Immature natural killer cell (primary cell): Measurements from ENCODE around the gene FNDC11. TPM values are rescaled to one million over a fixed set of nuclear protein-coding genes. Genes with fewer than 3 reads are reported as not detected.
A peak's percentile ranks its signal among the peaks of the same experiment; 100 is the strongest.

Source experiments
- DNase-seq, 3 donors: peaks; one replicate each; pipeline ENCODE4 v3.0.0; 2022; ENCODE audit warnings: mixed read lengths in 1 of 3
- H3K27ac Mint-ChIP-seq, 6 donors: one replicate each; pipeline ENCODE4 v1.8.0; 2020; ENCODE audit warnings: mixed read lengths in 6 of 6, mild to moderate bottlenecking in 5 of 6, inconsistent platforms in 4 of 6, moderate library complexity in 3 of 6
- H3K27me3 Mint-ChIP-seq, 3 donors: one replicate each; pipeline ENCODE4 v1.8.0; 2020 to 2021; ENCODE audit warnings: low read depth in 3 of 3, mild to moderate bottlenecking in 3 of 3, mixed read lengths in 3 of 3, moderate library complexity in 3 of 3, inconsistent platforms in 1 of 3
- H3K36me3 Mint-ChIP-seq, 3 donors: one replicate each; pipeline ENCODE4 v1.8.0; 2020; ENCODE audit warnings: mixed read lengths in 3 of 3, inconsistent platforms in 2 of 3, mild to moderate bottlenecking in 2 of 3
- H3K4me1 Mint-ChIP-seq, 2 donors: one replicate each; pipeline ENCODE4 v1.8.0; 2020; ENCODE audit warnings: inconsistent platforms in 2 of 2, mild to moderate bottlenecking in 2 of 2, mixed read lengths in 2 of 2, moderate library complexity in 1 of 2
- H3K4me3 Mint-ChIP-seq, 5 donors: one replicate each; pipeline ENCODE4 v1.8.0; 2020; ENCODE audit warnings: mild to moderate bottlenecking in 5 of 5, mixed read lengths in 5 of 5, inconsistent platforms in 3 of 5, moderate library complexity in 3 of 5
- H3K9me3 Mint-ChIP-seq, 6 donors: one replicate each; pipeline ENCODE4 v1.8.0; 2020; ENCODE audit warnings: mild to moderate bottlenecking in 6 of 6, mixed read lengths in 6 of 6, inconsistent platforms in 4 of 6, moderate library complexity in 3 of 6
- polyA plus RNA-seq, 3 donors: library from polyadenylated mRNA; unstranded; fragments of 300-500 nt; fragmentation: Illumina TruSeq; gene quantifications; one replicate each; pipeline ENCODE4 v1.2.3, GENCODE V29; 2021

FNDC11 gene
- polyA plus RNA-seq, 3 donors from 2014 or later = not detected

GRCh38 chr20:63539441-63540370 lies 14.3 kb upstream of the FNDC11 start:
- Mint-ChIP-seq H3K27ac (no peak overlapping the region), H3K27me3 (peaks cover 0 to 4% (median 3%) of the 10 kb centered on the region in 3 donors), H3K4me1 (peaks cover 0 to 4% of the 10 kb centered on the region in 2 donors), H3K9me3 (no peaks in the 10 kb centered on the region), H3K36me3 (peaks cover 0 to 5% (median 0%) of the 10 kb centered on the region in 3 donors), H3K4me3 (no peak overlapping the region)
- no peak for DNase-seq

GRCh38 chr20:63540417-63541186 lies 13.4 kb upstream of the FNDC11 start:
- Mint-ChIP-seq H3K27me3 (peaks cover 0 to 6% (median 3%) of the 10 kb centered on the region in 3 donors), H3K9me3 (no peaks in the 10 kb centered on the region), H3K4me1 (peaks cover 0 to 4% of the 10 kb centered on the region in 2 donors), H3K4me3 (no peak overlapping the region), H3K36me3 (peaks cover 0 to 5% (median 0%) of the 10 kb centered on the region in 3 donors), H3K27ac (no peak overlapping the region)
- DNase-seq = no peak

GRCh38 chr20:63541371-63541770 lies 12.6 kb upstream of the FNDC11 start:
- no peaks in the 10 kb centered on the region for H3K9me3 Mint-ChIP-seq
- H3K4me1 Mint-ChIP-seq = peaks cover 0 to 4% of the 10 kb centered on the region in 2 donors
- no peak for DNase-seq
- H3K27ac Mint-ChIP-seq = no peak overlapping the region
- H3K36me3 Mint-ChIP-seq = peaks cover 0 to 5% (median 0%) of the 10 kb centered on the region in 3 donors
- H3K4me3 Mint-ChIP-seq = no peak overlapping the region
- peaks cover 1 to 7% (median 3%) of the 10 kb centered on the region in 3 donors for H3K27me3 Mint-ChIP-seq

- no peaks in the 10 kb centered on the region for H3K9me3 Mint-ChIP-seq
- no peak overlapping the region for H3K4me3 Mint-ChIP-seq
- H3K27ac Mint-ChIP-seq = no peak overlapping the region
- peaks cover 0 to 5% (median 0%) of the 10 kb centered on the region in 3 donors for H3K36me3 Mint-ChIP-seq
- peaks cover 0 to 2% of the 10 kb centered on the region in 2 donors for H3K4me1 Mint-ChIP-seq
- H3K27me3 Mint-ChIP-seq = peaks cover 3% of the 10 kb centered on the region in 3 donors
- no peak for DNase-seq
Measured at GRCh38 chr20:63542031-63542559, 11.9 kb upstream of the FNDC11 start.

- Mint-ChIP-seq H3K27me3 (peaks cover 3% of the 10 kb centered on the region in 3 donors), H3K4me3 (no peak overlapping the region), H3K9me3 (no peaks in the 10 kb centered on the region), H3K4me1 (peaks cover 0 to 2% of the 10 kb centered on the region in 2 donors), H3K27ac (no peak overlapping the region), H3K36me3 (peaks cover 0 to 5% (median 0%) of the 10 kb centered on the region in 3 donors)
- DNase-seq = no peak
Measured at GRCh38 chr20:63542696-63543095, 11.3 kb upstream of the FNDC11 start.

GRCh38 chr20:63543131-63543530 lies 10.8 kb upstream of the FNDC11 start:
- peaks cover 3% of the 10 kb centered on the region in 3 donors for H3K27me3 Mint-ChIP-seq
- DNase-seq = no peak
- H3K27ac Mint-ChIP-seq = no peak overlapping the region
- H3K9me3 Mint-ChIP-seq = no peaks in the 10 kb centered on the region
- peaks cover 0 to 5% (median 0%) of the 10 kb centered on the region in 3 donors for H3K36me3 Mint-ChIP-seq
- no peaks in the 10 kb centered on the region for H3K4me1 Mint-ChIP-seq
- H3K4me3 Mint-ChIP-seq = no peak overlapping the region

- Mint-ChIP-seq H3K36me3 (peaks cover 0 to 5% (median 0%) of the 10 kb centered on the region in 3 donors), H3K9me3 (no peaks in the 10 kb centered on the region), H3K27ac (no peak overlapping the region), H3K27me3 (peaks cover 3 to 5% (median 4%) of the 10 kb centered on the region in 3 donors), H3K4me3 (peak overlapping the region in 1 of 5 donors; percentile 17), H3K4me1 (no peaks in the 10 kb centered on the region)
- DNase-seq = no peak
Measured at GRCh38 chr20:63543733-63544132, 10.2 kb upstream of the FNDC11 start.

GRCh38 chr20:63544241-63544957 lies 9.6 kb upstream of the FNDC11 start:
- Mint-ChIP-seq H3K4me1 (no peaks in the 10 kb centered on the region), H3K9me3 (no peaks in the 10 kb centered on the region), H3K36me3 (peaks cover 0 to 5% (median 0%) of the 10 kb centered on the region in 3 donors), H3K27me3 (peaks cover 5 to 6% (median 5%) of the 10 kb centered on the region in 3 donors), H3K4me3 (no peak overlapping the region), H3K27ac (no peak overlapping the region)
- no peak for DNase-seq

GRCh38 chr20:63544958-63545516 lies 8.9 kb upstream of the FNDC11 start:
- H3K36me3 Mint-ChIP-seq = peaks cover 0 to 5% (median 0%) of the 10 kb centered on the region in 3 donors
- H3K4me3 Mint-ChIP-seq = no peak overlapping the region
- H3K27me3 Mint-ChIP-seq = peaks cover 2 to 6% (median 5%) of the 10 kb centered on the region in 3 donors
- H3K9me3 Mint-ChIP-seq = no peaks in the 10 kb centered on the region
- no peak overlapping the region for H3K27ac Mint-ChIP-seq
- DNase-seq = no peak
- H3K4me1 Mint-ChIP-seq = no peaks in the 10 kb centered on the region

GRCh38 chr20:63545814-63546213 lies 8.1 kb upstream of the FNDC11 start:
- Mint-ChIP-seq H3K4me1 (no peaks in the 10 kb centered on the region), H3K27me3 (peaks cover 2 to 6% (median 5%) of the 10 kb centered on the region in 3 donors), H3K9me3 (no peaks in the 10 kb centered on the region), H3K36me3 (peaks cover 0 to 5% (median 0%) of the 10 kb centered on the region in 3 donors), H3K27ac (no peak overlapping the region), H3K4me3 (no peak overlapping the region)
- no peak for DNase-seq

GRCh38 chr20:63546256-63546955 lies 7.6 kb upstream of the FNDC11 start:
- H3K4me3 Mint-ChIP-seq = no peak overlapping the region
- no peak for DNase-seq
- H3K27ac Mint-ChIP-seq = no peak overlapping the region
- no peaks in the 10 kb centered on the region for H3K9me3 Mint-ChIP-seq
- H3K27me3 Mint-ChIP-seq = peaks cover 2 to 6% (median 6%) of the 10 kb centered on the region in 3 donors
- peaks cover 0 to 5% (median 0%) of the 10 kb centered on the region in 3 donors for H3K36me3 Mint-ChIP-seq
- peaks cover 0 to 2% of the 10 kb centered on the region in 2 donors for H3K4me1 Mint-ChIP-seq

- no peak overlapping the region for H3K27ac Mint-ChIP-seq
- no peaks in the 10 kb centered on the region for H3K9me3 Mint-ChIP-seq
- no peak for DNase-seq
- peaks cover 0 to 5% (median 0%) of the 10 kb centered on the region in 3 donors for H3K36me3 Mint-ChIP-seq
- peaks cover under 1 to 3% of the 10 kb centered on the region in 2 donors for H3K4me1 Mint-ChIP-seq
- H3K27me3 Mint-ChIP-seq = peaks cover 2 to 6% (median 6%) of the 10 kb centered on the region in 3 donors
- H3K4me3 Mint-ChIP-seq = no peak overlapping the region
Measured at GRCh38 chr20:63546956-63547724, 6.8 kb upstream of the FNDC11 start.
